HG02759 (cell line): ENCODE measurements around the gene SEC14L6.

ENCODE experiments used
- ATAC-seq: cut with Tn5 transposase; IDR thresholded peaks from one replicate; pipeline ENCODE4 v1.9.1; 2021; ENCODE audit warnings: mild to moderate bottlenecking, moderate library complexity; ENCODE audit not compliant: unreplicated experiment

Gene SEC14L6

DNA sequence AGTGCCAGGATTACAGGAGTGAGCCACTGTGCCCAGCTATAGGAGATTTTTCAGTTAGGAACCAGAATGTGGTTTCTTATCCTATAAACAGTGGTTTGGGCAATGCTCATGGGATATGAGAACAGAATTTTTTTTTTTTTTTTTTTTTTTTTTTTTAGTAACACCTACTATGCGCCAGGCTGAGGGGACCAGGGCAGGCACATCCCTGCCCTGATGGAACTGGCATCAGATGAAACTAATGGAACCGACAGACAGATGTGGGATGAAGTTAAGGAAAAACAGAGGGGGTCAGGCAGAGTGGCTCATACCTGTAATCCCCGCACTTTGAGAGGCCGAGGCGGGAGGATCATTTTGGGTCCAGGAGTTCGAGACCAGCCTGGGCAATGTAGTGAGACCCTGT is 45.9 kb downstream of the SEC14L6 start:
- no peak for ATAC-seq

DNA sequence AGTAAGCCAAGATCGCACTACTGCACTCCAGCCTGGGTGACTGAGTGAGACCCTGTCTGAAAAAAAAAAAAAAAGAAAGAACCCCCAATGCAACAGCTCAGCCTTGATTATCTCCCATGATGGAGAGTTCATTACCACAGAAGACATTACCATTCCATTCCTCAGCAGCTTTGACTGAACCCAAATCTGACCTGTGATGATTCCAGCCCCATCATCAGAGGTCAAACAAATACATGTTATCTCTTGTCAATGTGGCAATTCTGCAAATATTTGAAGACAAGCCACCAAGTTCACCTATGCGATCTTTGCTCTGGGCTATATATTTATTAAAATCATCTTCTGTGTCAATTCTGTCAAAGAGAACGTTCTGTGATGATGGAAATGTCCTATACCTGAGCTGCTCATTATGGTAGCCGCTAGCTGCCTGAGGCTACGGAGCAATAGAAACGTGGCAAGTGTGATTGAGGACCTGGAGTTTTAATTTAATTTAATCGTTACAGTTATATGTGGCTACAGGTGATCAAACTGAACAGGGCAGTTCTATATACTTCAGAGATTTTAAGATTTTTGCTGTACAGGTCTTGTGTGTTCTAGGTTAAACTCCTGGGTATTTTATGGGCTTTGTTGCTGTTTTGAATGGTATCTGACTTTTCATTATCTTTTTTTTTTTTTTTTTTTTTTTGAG is 48.9 kb downstream of the SEC14L6 start:
- no peak for ATAC-seq

DNA sequence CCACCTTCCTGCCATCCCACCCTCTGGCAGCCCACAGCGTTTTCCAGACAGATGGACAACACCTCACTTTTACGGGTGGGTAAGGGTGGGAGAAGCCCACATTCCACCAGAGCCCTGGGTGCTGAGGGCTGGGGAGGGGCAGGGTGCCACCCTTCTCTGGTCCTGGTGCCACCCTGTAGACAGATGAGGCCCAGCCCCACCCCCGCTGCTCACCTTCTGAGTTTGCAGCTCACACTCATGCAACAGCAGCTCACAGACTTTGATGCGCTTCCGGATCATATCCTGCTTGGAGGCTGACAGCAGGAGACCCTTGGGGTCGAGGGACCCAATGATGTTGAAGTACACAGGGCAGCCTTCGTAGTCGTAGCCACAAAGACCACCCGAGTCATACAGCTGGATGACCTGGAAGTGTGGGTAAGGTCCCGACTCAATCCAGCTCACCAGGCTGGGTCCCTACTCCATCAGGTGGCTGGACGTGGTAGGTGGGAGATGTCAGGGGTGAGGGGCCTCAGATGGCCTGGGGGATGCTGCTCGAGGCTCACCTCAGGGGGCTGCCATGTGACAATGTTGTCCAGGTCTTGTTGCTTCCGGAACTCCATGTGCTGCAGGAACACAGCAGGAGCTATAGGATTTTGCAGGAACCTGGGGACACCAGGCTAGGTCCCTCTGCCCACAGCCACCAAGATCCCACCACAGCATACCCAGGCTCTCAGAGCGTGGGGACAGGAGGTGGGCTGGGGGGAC is 51.3 kb downstream of the SEC14L6 start:
- no peak for ATAC-seq

DNA sequence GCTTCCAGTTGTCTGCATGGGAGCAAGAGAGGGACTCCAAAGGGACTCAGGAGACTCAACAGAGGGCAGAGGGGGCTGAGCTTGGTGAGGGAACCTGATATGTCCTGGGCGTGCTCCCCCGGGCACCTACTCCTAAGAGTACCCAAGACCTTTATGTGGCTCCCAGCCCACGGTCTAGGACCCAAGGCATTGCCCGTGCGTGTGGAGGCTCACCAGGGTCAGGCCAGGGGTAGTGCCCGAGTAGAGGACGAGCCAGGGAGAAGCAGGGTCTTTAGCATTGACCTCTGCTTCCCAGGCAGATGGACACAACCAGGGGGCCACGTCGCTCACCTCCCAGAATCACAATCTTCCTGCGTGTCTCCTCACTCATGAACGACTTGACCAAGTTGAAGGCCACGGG is 54.4 kb downstream of the SEC14L6 start:
- ATAC-seq, result no peak

GRCh38 chr22:30491381-30491780 is 55.2 kb downstream of the SEC14L6 start:
- no peak for ATAC-seq

- ATAC-seq, result no peak
Measured at GRCh38 chr22:30490399-30490798, 56.1 kb downstream of the SEC14L6 start.

- ATAC-seq, result no peak
Measured at GRCh38 chr22:30488121-30488520, 58.4 kb downstream of the SEC14L6 start.

GRCh38 chr22:30486661-30487115 is 59.9 kb downstream of the SEC14L6 start:
- no peak for ATAC-seq

DNA sequence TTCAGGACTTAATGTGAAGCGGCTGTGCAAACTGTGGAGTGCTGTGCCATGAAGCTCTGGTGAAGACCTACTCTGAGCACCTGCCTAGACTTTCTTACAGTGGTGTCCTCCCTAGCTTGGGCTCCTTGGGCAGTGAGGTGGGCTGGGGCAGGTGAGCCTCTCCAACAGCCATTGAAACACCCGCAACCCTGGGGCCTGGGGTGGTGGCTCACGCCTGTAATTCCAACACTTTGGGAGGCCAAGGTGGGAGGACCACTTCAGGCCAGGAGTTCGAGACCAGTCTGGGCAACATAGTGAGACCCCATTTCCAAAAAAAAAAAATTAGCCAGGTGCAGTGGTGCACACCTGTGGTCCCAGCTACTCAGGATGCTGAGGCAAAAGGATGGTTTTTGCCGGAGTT is 60.4 kb downstream of the SEC14L6 start:
- no peak for ATAC-seq

DNA sequence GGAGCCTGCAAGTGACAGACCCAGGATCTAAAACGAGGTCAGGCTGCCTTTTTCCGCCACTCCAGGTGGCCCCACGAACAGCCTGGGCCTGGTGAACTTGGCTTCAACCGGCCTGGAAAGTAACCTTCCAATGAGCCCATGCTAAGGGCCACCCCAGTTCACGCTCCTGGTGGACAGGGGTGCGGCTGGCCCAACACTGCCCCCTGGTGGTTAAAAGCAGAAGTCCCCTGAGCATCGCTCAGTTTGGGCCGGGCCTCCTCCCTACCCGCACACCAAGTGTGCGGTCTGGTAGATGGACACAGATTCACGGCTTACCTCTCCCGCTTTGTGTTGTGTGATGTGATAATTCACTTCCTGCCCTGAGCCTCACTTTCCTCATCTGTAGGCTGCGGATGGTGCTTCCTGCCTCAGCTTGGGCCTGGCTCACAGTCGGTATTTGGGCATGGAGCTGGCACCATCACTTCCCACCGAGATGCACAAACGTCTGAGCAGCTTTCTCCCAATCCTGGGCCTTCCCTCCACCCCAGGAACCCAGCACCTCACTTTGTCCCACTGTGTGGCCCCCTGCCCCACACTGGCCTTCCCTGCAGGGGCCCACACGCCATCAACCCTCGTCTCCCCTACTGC is 61.1 kb downstream of the SEC14L6 start:
- ATAC-seq, result peak; percentile 60

- ATAC-seq, result no peak
Measured at GRCh38 chr22:30483169-30483568, 63.4 kb downstream of the SEC14L6 start.

- no peak for ATAC-seq
Measured at GRCh38 chr22:30481711-30482110, 64.8 kb downstream of the SEC14L6 start.

GRCh38 chr22:30479981-30480380 is 66.6 kb downstream of the SEC14L6 start:
- no peak for ATAC-seq

DNA sequence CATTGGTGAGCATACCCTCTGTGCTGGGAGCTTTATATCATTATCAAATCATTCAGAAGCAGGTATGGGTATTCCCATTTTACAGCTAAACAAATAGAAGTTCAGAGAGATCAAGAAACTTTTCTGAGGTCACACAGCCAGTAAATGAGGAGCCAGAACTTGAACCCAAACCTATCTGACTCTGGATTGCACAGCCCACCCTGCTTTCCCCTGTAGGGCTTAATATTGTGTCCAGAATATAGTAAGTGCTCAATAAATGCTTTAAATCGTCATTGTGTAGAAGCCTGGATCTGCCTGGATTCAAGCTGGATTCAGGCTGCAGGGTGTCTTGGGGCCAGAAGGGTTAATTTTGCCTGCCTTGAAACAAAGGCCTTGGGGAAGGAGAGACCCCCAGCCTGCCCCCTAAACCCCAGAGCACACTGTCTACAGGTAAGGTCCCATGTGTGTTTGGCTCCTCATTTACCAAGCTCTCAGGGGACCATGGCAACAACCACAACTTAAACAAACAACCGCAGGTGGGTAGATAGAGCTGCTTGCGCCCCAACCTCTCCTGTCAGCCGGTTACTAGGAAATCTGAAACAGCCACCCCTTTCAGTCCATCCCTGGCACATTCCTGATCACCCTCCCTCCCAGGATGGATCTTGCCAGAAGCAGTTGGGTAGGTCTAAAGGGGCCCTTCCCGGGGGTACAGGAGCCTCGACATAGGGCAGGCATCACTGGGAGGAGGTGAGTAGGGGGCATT is 71.7 kb downstream of the SEC14L6 start:
- ATAC-seq, result no peak

GRCh38 chr22:30474121-30474520 is 72.4 kb downstream of the SEC14L6 start:
- ATAC-seq, result no peak

DNA sequence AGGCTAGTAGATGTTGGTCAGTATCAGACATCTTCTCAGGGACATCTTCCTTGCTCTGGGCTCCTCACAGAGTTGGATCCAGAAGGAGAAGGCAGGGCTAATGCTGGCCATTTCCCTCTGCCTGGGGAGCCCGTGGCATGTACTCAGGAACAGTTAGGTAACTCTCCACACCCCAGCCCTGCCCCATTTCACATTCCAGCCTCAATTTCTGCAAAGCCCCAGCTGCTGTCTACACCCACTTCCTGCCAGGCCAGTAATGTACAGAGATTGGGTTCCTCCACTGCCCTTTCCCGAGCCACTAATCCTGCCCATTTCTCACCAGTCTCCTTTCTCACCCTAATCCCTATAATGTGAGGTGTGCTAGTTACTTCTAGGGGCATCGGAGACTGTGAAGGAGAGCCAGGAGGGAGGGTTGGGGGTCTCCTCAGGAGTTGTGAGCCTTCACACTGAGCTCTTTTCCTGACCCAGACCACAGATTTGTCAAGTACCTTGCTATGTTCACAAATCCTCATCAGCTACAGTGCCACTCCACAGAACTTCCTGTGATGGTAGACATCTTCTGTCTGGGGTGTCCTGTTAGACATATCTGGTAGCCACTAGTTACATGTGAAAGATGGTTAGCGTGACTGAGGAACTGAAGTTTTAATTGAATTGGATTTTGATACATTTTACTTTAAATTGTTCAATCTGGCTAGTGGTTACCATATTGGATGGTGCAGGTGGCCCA is 73.4 kb downstream of the SEC14L6 start:
- ATAC-seq, result no peak
